HG02884 (cell line): ENCODE measurements around the gene REP15.
"Not testable (repeated sequence)": the region's sequence is repeated elsewhere in the genome, so short reads cannot be mapped to it uniquely, and the experiment has no call there.

Experiments
- ATAC-seq: cut with Tn5 transposase; IDR thresholded peaks from one replicate; pipeline ENCODE4 v1.9.1; 2021; ENCODE audit warnings: mild to moderate bottlenecking, moderate library complexity; ENCODE audit not compliant: unreplicated experiment

REP15 gene

GRCh38 chr12:27696864-27697564 lies 767 bp downstream of the REP15 start:
- no peak for ATAC-seq

- ATAC-seq: peak; percentile 83
Measured at GRCh38 chr12:27703720-27704452, 7.6 kb downstream of the REP15 start.

GRCh38 chr12:27705263-27705662 lies 9.0 kb downstream of the REP15 start:
- ATAC-seq: no peak

- no peak for ATAC-seq
Measured at GRCh38 chr12:27707216-27707615, 11.0 kb downstream of the REP15 start.

GRCh38 chr12:27709212-27709931 lies 13.1 kb downstream of the REP15 start:
- ATAC-seq: no peak

- peak; percentile 29 for ATAC-seq
Measured at GRCh38 chr12:27709932-27710591, 13.8 kb downstream of the REP15 start.

- peak; percentile 94 for ATAC-seq
Measured at GRCh38 chr12:27710592-27711316, 14.5 kb downstream of the REP15 start, which contains the start of gene MRPS35. TSS of gene MRPS35 (plus strand) at chr12:27710832. CDS start at chr12:27710844, 12 bp downstream.

- peak; percentile 15 for ATAC-seq
Measured at GRCh38 chr12:27711317-27711682, 15.1 kb downstream of the REP15 start.

- no peak for ATAC-seq
Measured at GRCh38 chr12:27711967-27712366, 15.7 kb downstream of the REP15 start.

GRCh38 chr12:27723212-27723611 lies 27.0 kb downstream of the REP15 start:
- no peak for ATAC-seq

GRCh38 chr12:27730097-27730588 lies 33.9 kb downstream of the REP15 start:
- ATAC-seq: no peak

GRCh38 chr12:27732281-27732680 lies 36.0 kb downstream of the REP15 start:
- no peak for ATAC-seq

- ATAC-seq: peak; percentile 68
Measured at GRCh38 chr12:27733052-27733656, 36.9 kb downstream of the REP15 start.

- ATAC-seq: no peak
Measured at GRCh38 chr12:27733791-27734190, 37.5 kb downstream of the REP15 start.

- ATAC-seq: not testable (repeated sequence)
Measured at GRCh38 chr12:27734321-27734720, 38.1 kb downstream of the REP15 start.

- ATAC-seq: no peak
Measured at GRCh38 chr12:27743601-27744000, 47.4 kb downstream of the REP15 start.

- not testable (repeated sequence) for ATAC-seq
Measured at GRCh38 chr12:27745734-27746133, 49.5 kb downstream of the REP15 start.
